ENCODE measurements around the gene TBPL1.

DNA sequence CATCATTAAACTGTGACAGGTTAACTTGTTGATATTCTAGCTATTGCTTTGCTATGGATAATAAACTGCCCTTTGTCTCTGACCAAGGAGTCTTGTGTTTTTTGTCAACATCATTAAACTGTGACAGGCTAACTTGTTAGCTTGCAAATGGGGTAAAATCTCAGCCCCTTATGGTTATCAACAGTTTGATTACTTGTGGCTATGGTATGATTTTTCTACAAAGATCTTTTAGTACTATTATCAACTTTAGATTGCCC is 63.5 kb downstream of the TBPL1 start:
- TF ChIP-seq, protein P1, sequence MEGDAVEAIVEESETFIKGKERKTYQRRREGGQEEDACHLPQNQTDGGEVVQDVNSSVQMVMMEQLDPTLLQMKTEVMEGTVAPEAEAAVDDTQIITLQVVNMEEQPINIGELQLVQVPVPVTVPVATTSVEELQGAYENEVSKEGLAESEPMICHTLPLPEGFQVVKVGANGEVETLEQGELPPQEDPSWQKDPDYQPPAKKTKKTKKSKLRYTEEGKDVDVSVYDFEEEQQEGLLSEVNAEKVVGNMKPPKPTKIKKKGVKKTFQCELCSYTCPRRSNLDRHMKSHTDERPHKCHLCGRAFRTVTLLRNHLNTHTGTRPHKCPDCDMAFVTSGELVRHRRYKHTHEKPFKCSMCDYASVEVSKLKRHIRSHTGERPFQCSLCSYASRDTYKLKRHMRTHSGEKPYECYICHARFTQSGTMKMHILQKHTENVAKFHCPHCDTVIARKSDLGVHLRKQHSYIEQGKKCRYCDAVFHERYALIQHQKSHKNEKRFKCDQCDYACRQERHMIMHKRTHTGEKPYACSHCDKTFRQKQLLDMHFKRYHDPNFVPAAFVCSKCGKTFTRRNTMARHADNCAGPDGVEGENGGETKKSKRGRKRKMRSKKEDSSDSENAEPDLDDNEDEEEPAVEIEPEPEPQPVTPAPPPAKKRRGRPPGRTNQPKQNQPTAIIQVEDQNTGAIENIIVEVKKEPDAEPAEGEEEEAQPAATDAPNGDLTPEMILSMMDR (IDR thresholded peaks at IDR 0.05 in 4 of 5, conservative IDR thresholded peaks at IDR 0.05 in 1 of 5) = no peak
- no peak for TF ChIP-seq POLR2A (IDR thresholded peaks at IDR 0.05)

Measured in gastrocnemius medialis (tissue), 4 donors.